DMS114 treated with DMSO at 0.1 percent for 48 hours (cell line): ENCODE data around the gene MAPK6.
"Not testable (repeated sequence)": the region's sequence is repeated elsewhere in the genome, so short reads cannot be mapped to it uniquely, and the experiment has no call there.

Experiments used
- DNase-seq: peaks from one replicate; lab custom pipeline; 2025; ENCODE audit not compliant: unreplicated experiment; lab: John Stamatoyannopoulos, UW

Gene MAPK6

DNA sequence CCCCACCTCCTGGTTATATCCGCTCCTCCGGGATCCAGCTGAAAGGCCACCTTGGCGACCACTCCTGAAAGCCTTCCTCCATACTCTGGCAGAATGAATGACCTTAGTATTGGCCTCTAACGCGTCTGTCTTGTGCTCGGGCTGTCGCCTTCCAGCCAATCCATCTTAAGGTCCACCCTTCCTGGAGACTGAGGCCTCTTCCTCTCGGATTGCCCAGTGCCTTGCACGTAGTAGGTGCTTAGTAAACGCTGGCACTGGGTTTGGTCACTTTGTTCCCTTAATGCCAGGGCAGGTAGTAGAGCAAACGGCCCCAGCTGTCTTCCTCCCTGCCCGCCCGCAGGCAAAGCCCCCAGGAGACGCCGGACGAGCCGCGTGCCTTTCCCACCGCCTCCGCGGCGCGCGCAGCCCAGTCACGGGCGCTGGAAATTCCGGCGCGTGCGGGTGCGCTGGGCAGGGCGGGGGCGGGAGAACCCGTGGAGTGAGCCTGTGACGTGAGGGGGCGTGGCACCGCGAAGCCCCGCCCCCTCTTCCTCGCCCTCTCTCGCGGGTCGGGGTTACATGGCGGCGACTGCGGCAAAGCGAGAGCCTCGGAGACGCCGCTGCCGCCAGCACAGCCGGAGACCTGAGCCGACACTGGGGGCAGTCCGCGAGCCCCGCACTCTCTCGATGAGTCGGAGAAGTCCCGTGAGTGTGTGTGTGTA lies at the start of gene MAPK6:
MAPK6 (plus strand) TSS at position 527 of the 701 bp plus-strand sequence. CDS start 27,242 bp downstream, outside the sequence.
- DNase-seq = peak; percentile 79

DNA sequence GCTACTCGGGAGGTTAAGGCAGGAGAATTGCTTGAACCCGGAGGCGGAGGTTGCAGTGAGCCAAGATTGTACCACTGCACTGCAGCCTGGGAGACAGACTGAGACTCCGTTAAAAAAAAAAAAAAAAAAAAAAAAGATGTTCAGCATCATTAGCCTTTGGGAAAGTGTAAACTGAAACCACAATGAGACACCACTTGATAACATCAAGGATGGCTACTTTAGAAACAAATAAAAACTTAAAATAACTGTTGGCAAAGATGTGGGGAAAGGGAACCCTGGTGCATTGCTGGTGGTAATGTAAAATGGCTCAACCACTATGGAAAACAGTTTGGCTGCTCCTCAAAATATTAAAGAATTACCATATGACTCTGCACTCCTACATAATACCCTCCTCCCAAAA lies 49.3 kb upstream of the MAPK6 start:
- no peak for DNase-seq

DNA sequence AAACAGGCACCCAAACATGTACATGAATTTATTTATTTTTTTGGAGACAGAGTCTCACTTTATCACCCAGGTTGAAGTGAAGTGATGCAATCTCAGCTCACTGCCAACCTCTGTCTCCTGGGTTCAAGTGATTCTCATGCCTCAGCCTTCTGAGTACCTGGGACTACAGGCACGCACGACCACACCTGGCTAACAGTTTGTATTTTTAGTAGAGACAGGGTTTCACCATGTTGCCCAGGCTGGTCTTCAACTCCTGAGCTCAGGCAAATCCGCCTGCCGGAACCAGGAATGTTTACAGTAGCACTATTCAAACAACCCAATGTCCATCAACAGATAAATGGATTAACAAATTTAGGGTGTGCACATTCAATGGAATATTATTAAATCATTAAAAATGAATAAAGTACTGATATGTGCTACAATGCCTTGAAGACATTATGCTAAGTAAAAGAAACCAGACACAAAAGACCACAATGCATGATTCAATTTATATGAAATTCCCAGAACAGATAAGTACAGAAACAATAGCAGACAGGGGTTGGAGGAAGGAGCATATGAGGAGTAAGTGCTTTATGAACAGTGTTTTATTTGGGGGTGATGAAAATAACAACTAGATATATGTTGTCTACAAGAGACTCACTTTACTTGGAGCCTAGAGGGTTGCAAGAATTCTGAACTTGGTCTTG lies 48.7 kb upstream of the MAPK6 start:
- no peak for DNase-seq

DNA sequence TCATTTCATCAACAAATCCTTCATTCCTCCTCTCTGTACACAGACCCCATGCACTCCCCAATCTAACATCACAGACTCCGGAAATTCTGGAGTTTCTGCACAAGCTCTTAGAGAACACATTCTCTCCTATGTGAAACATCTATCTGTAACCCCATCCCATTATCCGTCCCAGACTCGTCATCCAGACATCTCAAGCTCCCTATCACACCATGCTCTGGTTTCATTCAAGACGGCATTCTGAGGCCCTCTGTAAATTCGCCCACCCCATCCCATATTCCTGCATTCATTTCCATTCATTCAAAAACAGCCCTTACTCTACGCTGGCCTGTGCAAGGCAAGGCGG lies 48.0 kb upstream of the MAPK6 start:
- DNase-seq = no peak

DNA sequence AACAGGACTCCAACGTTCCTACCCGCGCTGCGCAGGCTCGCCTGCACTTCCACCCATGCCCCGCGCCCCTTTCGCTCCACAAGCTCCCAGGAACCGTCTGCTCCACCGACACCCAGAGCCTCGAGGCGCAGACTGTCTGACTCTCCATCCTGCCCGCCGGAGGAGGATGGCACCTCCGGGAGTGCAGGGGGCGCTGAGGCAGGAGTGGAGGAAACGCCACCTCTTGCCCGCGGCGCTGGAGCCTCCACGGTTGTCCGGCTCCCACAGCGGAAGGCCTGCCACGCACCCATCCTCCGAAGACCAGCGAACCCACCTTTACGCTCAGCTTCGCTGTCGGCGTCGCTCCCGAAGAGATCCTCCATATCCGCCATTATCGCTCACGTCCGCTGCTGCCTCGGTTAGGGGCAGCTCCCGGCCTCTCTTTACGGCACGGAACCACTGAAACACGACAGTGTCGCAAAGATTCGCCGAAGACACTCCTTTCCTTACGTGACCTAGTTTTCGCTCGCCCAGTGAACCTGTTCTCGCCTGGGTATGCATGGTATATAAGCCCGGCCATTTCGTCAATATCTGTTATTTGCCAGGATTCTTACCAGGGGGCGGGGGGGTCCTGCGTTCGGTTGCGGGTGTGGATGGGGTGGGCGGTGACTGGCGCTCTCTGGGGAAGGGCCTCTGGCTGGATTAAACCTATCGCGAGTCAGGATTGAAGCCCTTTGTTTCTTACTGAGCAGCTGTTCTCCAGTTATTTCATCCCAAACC lies 47.5 kb upstream of the MAPK6 start, which contains the start of gene LEO1:
LEO1 (minus strand) TSS at position 404 of the 759 bp plus-strand sequence; CDS start at position 371, 33 bp downstream.
- peak; percentile 96 for DNase-seq

DNA sequence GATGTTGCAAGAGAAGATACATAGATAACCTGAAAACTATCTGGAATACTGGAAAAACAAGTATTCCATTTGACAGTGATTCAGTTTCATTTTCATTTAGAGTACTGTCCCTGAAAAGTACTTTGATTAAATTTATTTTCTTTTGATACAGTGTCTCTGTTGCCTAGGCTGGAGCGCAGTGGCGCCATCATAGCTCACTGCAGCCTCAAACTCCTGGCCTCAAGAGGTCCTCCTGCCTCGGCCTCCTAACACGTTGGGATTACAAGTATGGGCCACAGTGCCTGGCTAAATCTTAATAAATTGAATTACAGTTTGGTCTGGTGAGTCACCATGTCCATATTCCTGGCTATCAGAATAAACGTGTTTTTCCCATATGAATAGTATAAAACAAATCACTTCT lies 45.8 kb upstream of the MAPK6 start:
- DNase-seq = no peak

DNA sequence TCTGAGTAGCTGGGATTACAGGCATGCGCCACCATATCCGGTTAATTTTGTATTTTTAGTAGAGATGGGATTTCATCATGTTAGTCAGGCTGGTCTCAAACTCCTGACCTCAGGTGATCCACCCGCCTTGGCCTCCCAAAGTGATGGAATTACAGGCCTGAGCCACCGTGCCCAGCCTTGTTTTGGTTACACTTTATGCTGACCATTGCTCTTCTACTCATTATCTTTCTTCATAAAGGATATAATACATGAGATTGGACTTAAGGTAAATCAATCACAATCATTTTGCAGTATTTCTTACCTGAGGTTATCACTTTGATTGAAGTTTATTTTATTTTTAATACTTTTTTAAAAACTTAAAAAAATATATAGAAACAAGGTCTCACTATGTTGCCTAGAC lies 45.2 kb upstream of the MAPK6 start:
- no peak for DNase-seq

DNA sequence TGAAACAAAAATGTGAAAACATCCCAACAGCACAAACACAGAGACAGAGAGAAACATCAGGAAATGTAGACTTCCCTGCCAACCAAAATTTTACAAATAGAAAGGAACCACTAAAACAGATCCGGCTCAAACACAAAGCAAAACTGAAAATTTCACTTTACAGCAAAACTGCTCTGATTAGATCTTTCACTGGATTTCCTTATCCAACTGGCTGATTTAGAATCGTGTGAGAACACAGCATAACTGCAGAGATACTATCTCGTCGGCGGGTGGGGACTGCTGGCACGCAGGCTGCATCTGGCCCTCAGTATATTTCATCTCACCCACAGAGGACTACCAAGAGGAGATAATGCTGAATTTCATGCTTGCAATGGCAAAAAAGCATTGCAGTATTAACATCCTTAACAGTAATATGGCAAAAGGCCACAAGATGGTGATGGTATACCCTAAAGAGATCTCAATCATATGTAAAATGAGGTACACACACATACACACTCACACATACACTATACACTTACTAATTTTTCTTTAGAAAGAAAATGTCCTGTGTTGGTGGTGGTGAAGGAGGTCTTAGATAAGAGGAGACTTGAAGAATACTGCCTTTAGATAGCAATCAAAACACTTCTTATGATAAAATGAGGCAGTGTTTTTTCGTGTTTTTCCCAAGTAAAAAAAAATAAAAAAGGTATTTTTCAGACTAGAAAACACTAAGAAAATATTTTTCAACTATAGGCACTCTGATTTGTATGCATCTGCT lies 36.8 kb upstream of the MAPK6 start:
- peak; percentile 66 for DNase-seq

DNA sequence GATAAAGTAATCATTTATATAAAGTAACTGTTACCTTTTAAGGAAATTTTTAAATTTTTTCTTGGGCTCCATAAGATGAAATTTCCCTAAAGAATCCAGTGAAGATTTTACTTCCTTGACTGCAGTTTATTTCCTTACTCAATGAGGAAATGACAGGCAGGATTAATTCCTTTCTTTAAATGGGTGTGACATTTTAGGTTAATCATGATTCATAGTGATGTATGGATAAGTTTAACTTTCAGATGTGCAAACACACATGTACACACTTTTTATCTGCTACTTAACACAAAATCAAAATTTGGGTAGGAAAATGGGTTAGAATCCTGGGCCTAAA lies 36.3 kb upstream of the MAPK6 start:
- no peak for DNase-seq

DNA sequence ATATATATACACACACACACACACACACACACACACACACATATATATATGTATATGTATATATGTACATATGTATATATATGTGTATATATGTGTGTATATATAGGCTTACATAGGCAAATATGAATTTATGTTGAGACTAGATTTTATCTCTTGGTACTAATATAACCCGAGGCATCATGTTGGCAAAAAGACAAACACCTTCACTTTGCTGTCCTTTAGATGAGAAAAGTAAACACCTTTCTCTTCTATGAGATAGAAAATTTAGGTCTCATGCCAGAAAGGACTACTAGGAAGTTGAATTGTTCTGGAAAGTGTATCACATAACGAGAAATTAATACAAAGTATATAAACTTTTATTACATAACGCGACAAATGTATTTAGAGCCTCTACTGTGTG lies 27.9 kb upstream of the MAPK6 start:
- DNase-seq = no peak

DNA sequence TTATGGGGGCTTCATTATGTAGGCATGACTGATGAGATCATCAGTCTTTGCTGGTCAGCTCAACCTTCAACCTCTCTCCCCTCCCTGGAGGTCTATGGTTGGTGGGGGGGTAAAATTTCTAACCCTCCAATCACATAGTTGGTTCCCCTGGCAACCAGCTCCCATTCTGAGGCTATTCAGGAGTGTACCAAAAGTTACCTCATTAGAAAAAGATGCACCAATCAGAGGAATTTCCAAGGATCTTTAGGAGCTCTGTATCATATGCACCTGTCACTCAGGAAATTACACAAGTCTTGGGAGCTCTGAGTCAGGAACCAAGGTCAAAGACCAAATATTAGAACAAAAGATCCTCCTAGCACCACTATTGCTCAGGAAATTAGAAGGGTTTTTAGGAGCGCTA lies 26.1 kb upstream of the MAPK6 start:
- no peak for DNase-seq

DNA sequence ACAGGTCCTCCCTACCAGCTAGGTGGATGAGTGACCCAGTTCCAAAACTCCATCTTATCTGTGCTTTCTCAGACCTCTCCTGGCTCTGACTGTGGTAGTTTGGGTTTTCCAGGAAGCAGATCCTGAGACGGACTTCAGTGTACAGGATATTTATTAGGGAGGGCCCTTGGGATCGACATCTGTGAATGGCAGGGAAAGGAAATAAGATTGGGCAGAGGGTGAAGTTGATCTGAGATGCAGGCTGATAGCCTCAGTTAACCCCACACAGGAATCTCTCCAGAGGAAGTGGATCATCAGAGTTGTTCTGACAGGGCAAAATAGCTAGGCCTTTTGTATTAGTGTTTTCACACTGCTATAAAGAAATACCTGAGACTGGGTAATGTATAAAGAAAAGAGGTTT lies 16.7 kb upstream of the MAPK6 start:
- DNase-seq = no peak

DNA sequence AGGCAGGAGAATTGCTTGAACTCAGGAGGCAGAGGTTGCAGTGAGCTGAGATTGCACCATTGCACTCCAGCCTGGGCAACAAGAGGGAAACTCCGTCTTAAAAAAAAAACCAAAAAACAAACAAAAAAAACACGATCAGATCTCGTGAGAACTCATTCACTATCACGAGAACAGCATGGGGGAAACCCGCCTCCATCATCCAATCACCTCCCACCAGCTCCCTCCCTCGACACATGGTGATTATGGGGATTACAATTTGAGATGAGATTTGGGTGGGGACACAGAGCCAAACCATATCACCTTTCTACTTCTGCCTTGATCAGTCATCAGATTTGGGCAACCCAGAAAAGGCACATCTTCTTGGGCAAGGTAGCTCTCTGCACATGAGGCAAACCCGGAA lies 15.9 kb upstream of the MAPK6 start:
- DNase-seq = not testable (repeated sequence)

DNA sequence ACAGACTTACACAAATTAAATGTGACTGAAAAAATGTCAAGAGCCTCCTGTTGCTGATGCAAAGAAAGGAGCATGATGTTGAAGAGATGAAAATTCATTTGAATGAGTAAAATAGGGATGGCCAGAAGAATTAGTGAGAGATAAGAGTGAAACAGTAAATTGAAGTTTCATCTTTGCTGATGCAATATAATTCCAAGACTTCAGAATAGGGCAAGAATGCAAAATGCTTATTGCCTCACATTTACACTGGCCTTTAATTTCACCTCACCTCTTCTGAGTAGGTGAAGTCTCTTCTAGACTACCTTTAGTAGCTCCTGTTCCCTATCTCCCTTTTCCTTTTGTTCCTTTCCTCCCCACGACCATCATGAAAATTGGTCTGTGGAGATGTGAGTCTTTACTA lies 15.3 kb upstream of the MAPK6 start:
- DNase-seq = no peak

DNA sequence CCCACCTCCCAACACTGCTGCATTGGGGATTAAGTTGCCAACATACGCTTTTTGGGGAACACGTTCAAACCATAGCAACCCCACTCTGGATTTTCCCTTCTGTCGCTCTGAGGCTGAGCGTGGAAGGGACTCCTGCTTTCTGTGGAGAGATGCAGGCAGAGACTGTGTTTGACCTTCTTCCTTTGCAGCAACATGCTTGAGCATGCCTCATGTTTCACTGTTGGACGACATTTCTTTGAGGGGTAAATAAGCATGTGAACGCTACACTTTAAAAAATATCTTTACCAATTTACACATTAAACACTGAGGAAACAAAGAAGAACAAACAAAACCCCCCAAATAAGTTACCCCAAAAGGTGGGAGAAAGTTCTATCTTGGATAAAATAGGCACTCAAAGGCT lies 14.2 kb upstream of the MAPK6 start:
- DNase-seq = no peak

DNA sequence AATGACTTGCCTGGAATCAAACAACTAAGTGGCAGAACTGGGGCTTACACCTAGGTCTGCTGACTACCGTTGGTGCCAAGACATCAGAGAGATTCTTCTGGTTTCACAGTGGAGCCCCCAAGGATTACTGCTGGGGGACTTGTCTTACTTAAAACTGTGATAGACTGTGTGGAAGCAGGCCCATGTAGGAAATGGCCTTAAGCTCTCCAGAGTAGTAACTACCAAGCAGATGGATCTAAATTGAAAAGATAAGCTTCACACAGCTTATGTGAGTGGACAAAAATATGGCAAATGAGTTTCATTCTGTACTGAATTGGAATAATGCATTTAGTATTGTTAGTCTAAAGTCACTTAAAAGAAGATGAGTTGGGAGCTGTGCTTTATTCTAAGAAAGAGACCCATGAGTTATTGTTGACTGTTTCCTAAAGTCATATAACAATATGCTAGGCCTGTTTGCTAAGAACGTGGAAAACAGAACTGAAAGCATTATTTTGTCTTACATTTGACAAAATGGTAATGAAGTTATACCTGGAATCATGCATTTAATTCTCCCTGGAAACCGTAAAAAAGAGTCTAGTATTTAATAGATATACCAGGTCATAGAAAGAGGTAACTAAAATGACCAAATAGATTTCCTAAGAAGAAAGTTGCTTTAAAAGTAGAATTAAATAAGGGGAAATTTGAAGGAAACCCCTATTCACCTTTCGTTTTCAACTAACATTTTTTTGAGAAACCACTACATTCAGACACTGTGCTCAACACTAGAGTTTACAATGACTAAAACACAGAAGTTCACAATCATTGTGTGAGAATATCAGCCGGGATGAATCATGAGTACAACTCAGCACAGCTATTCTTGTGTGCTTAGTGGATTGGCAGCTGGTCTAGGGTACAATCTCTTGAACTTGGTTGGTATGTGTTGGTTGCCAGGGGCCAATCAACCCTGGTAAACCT lies 13.0 kb upstream of the MAPK6 start:
- no peak for DNase-seq

DNA sequence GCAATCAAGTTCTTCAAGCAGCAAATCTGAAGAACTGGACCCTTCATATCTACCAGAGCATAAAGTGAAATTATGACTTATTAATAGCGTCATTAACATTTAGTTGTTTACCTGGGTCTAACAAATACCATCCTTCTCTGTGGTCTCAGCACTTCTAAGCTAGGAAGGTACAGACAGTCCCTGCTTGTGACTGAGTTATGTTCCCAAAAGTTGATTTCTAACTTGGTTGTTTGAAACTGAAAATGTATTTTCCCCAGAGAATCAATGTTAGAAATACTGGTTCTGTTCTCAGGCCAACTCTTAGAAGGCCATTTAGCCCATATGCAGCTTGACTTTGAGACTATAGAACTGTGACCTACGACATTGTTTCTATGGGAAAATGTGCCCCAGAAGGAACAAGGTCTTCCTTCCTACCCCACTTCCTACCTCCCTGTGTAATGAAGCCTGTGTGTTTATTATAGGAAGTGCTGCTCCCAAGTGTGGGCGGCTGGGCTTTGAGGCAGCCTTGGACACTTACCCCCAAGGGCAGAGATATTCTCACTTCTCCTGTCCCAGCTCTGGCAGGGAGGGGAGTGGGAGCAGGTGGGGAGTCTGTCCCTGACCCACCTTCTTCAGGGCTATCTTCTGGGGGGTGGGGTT lies 12.2 kb upstream of the MAPK6 start:
- DNase-seq = no peak

DNA sequence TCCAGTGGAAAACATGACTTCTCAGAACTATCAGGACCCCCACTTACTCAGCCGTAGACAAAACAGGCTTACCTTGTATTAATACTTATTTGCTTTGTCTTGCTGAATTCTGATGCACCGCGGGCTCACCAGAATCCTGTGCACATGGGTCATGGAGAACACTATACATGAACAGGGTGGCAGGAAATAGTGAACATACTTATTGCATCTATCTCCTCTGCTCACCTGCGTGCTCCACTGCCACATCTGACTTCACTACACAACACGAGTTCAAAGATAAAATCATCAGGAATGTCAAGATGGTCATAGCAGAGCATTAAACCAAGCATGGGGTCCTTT lies 10.7 kb upstream of the MAPK6 start:
- DNase-seq = no peak

DNA sequence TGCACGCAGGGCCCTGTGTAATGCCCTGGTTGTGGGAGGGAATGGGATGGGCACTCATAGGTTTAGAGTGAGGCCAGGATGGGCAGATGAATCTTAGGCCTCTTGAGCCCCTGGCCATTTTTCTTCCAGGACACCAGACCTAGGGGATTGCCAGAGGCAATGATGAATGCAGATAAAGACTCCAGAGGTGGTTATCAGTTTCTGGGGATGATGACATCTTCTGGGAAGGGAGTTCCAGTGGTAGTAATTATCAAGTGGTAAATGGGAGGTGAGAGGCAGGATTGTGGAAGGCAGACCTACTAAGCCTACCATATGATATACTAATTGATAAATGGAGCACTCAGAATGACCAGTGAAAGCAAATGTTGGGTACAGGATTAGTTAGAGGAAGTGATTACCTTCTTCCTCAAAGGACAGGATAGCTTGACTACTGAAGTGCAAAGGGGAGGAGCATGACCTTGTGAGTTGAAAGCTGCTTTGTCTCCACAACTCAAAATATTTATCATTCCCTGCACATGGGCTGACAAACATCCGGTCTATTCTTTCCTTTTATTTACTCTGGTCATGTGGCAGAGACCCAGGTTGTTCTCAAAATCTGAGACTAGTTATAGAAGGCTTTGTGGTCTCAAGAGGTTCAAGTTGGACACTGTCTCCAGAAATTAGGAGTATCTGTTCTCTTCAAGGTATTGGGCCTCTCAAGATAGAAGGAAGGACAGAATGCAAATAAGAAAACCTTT lies 10.2 kb upstream of the MAPK6 start:
- DNase-seq = no peak
